OCI-LY7 (cell line): ENCODE data around the gene AAK1. TPM values are rescaled to one million over a fixed set of nuclear protein-coding genes. Genes with fewer than 3 reads are reported as not detected.

Experiments used
- BruUV-seq: library from RNA; stranded (reverse); fragments of 400-500 nt; replicated peaks from 2 replicates; lab custom pipeline; 2021; lab: Mats Ljungman, UMichigan
- CTCF ChIA-PET: fragments of 300-600 bp; sonication (Branson Sonifier 250); formaldehyde crosslinking; loops from one replicate; lab custom pipeline; 2022; ENCODE audit warnings: antibody characterized with exemption; ENCODE audit not compliant: unreplicated experiment; lab: Charles Lee
- POLR2A ChIA-PET: fragments of 300-600 bp; sonication (Branson Sonifier 250); formaldehyde crosslinking; loops from one replicate; lab custom pipeline; 2022; ENCODE audit warnings: antibody characterized with exemption; lab: Charles Lee
- DNase-seq: peaks from one replicate; pipeline ENCODE4 v3.0.0-alpha.2; 2015; ENCODE audit warnings: low spot score
- H2AFZ ChIP-seq: fragments of 200-600 bp; sonication (generic), shearing (Covaris generic); 2 replicates; pipeline ENCODE4 v1.6.1; 2014; ENCODE audit warnings: mild to moderate bottlenecking, antibody characterized with exemption, low read length, moderate library complexity
- H3K27ac ChIP-seq: fragments of 200-600 bp; sonication (generic); 2 replicates; pipeline ENCODE4 v1.5.1; 2014; ENCODE audit warnings: mixed run types, low read depth, mild to moderate bottlenecking, moderate library complexity, low read length, inconsistent platforms; ENCODE audit not compliant: poor library complexity, severe bottlenecking
- H3K36me3 ChIP-seq: fragments of 200-600 bp; sonication (generic); 2 replicates; pipeline ENCODE4 v1.6.1; 2014; ENCODE audit warnings: mild to moderate bottlenecking, antibody characterized with exemption, low read length, moderate library complexity, mixed read lengths; ENCODE audit not compliant: insufficient read depth
- H3K4me1 ChIP-seq: fragments of 200-600 bp; sonication (generic); 2 replicates; pipeline ENCODE4 v1.5.1; 2014; ENCODE audit warnings: mild to moderate bottlenecking, low read length; ENCODE audit not compliant: insufficient read depth, poor library complexity, severe bottlenecking
- H3K4me2 ChIP-seq: fragments of 200-600 bp; sonication (generic); 2 replicates; pipeline ENCODE4 v1.6.1; 2014; ENCODE audit warnings: mild to moderate bottlenecking, low read length
- H3K4me3 ChIP-seq: fragments of 200-600 bp; sonication (generic); 2 replicates; pipeline ENCODE4 v1.5.1; 2014; ENCODE audit warnings: mild to moderate bottlenecking, low read depth, low read length; ENCODE audit not compliant: poor library complexity, severe bottlenecking
- H3K79me2 ChIP-seq: fragments of 200-600 bp; sonication (generic); 2 replicates; pipeline ENCODE4 v1.6.1; 2016; ENCODE audit warnings: low read depth, mild to moderate bottlenecking, low read length, moderate library complexity, mixed read lengths; ENCODE audit not compliant: insufficient read depth
- H3K9me2 ChIP-seq: fragments of 200-600 bp; sonication (generic); 2 replicates; pipeline ENCODE4 v1.6.1; 2016; ENCODE audit warnings: mild to moderate bottlenecking, low read length, mixed read lengths; ENCODE audit not compliant: insufficient read depth
- H3K9me3 ChIP-seq: fragments of 200-600 bp; sonication (generic); 2 replicates; pipeline ENCODE4 v1.6.1; 2014; ENCODE audit warnings: mild to moderate bottlenecking, mixed run types, low read length, mixed read lengths
- H4K20me1 ChIP-seq: fragments of 200-600 bp; sonication (generic); 2 replicates; pipeline ENCODE4 v1.6.1; 2014; ENCODE audit warnings: mild to moderate bottlenecking, antibody characterized with exemption, low read length, moderate library complexity, mixed read lengths; ENCODE audit not compliant: insufficient read depth
- EZH2phosphoT487 ChIP-seq: fragments of 200-600 bp; sonication (generic); IDR thresholded peaks from 2 replicates; pipeline ENCODE4 v1.6.1; 2018; ENCODE audit warnings: low read depth, borderline replicate concordance, mild to moderate bottlenecking, mixed run types, antibody characterized with exemption, low read length, moderate library complexity, mixed read lengths
- intact Hi-C: fragments of 100-400 bp; cut with micrococcal nuclease; formaldehyde crosslinking; loops from one replicate; pipeline ENCODE4 v1.10.0; 2022; ENCODE audit not compliant: unreplicated experiment
- total RNA-seq, 2 experiments: library from RNA; depleted of rRNA in 1 of 2; stranded (reverse); fragments of >200 nt in 1 of 2; shearing (Covaris generic) in 1 of 2; gene quantifications; 2 replicates each; pipeline ENCODE4 v1.2.3, GENCODE V29; 2014 to 2022
- TF ChIP-seq, protein P1 (sequence below): fragments of 200-600 bp; sonication (generic); conservative IDR thresholded peaks from 2 replicates; pipeline ENCODE4 v1.5.1; 2014; ENCODE audit warnings: mild to moderate bottlenecking, antibody characterized with exemption, low read length, moderate library complexity, mixed read lengths

The AAK1 gene
- total RNA-seq, 2 experiments from 2014 or later, result 8.3 to 8.5 TPM

DNA sequence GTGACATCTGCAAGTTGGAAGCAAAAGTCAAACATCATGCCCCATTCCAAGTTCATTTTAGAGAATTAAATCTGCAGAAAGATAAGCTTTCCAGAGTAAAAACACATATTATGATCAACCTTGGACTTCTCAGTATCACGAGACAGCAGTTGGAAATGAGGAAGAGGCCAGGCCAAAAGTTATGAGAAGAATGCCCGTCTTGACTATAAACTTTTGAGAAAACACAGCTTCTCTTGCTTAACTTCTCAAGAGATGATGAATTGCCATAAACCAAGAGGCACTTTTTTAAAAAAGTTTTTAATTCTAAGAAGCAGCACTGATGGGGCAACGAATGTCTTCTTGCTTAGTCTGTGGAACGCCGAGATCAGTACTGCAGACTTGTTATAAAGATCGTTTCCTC, 153.7 kb downstream of the AAK1 start:
- CTCF ChIA-PET, result no interaction called here
- H3K4me1 ChIP-seq, result no peaks in the 10 kb centered on the region
- no peak overlapping the region for H3K4me3 ChIP-seq
- H4K20me1 ChIP-seq, result no peaks in the 10 kb centered on the region
- H2AFZ ChIP-seq, result no peak overlapping the region
- no peaks in the 10 kb centered on the region for H3K79me2 ChIP-seq
- no peak overlapping the region for H3K4me2 ChIP-seq
- no peaks in the 10 kb centered on the region for H3K36me3 ChIP-seq
- no peaks in the 10 kb centered on the region for H3K9me3 ChIP-seq
- H3K9me2 ChIP-seq, result no peaks in the 10 kb centered on the region
- no TSS peak for BruUV-seq
- no peak for DNase-seq
- intact Hi-C loops, result no loop called here
- no peak for TF ChIP-seq EZH2phosphoT487
- TF ChIP-seq, protein P1, sequence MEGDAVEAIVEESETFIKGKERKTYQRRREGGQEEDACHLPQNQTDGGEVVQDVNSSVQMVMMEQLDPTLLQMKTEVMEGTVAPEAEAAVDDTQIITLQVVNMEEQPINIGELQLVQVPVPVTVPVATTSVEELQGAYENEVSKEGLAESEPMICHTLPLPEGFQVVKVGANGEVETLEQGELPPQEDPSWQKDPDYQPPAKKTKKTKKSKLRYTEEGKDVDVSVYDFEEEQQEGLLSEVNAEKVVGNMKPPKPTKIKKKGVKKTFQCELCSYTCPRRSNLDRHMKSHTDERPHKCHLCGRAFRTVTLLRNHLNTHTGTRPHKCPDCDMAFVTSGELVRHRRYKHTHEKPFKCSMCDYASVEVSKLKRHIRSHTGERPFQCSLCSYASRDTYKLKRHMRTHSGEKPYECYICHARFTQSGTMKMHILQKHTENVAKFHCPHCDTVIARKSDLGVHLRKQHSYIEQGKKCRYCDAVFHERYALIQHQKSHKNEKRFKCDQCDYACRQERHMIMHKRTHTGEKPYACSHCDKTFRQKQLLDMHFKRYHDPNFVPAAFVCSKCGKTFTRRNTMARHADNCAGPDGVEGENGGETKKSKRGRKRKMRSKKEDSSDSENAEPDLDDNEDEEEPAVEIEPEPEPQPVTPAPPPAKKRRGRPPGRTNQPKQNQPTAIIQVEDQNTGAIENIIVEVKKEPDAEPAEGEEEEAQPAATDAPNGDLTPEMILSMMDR, result no peak
- POLR2A ChIA-PET, result interaction anchor here (1.0 kb wide), 1 partner anchor 11 kb away, joined by 13 read pairs; no protein-coding TSS in a partner anchor
- H3K27ac ChIP-seq, result no peak overlapping the region

DNA sequence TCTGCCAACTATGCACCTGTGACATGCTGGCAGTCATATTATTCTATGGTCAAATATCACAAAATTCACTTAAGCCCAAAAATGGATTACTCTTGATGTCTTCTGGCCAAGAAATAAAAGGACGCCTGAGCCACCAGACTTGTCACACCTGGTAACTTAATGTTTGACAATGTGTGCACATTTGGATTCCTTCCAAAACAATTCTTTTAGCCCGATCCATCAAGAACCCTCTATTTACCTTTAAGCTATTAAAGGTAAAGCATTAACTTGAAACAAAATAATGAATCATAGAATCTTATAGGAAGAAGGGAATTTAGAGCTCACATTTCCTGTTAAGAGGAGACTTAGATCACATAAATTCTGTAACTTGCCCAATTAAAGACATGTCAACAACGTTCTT, 159.8 kb downstream of the AAK1 start:
- H3K4me1 ChIP-seq, result peaks cover 10% of the 10 kb centered on the region
- no peaks in the 10 kb centered on the region for H4K20me1 ChIP-seq
- CTCF ChIA-PET, result interaction anchor here (1.0 kb wide), 1 partner anchor 46 kb away, joined by 3 read pairs; the partner anchor contains the start of gene NFU1
- no peak for DNase-seq
- intact Hi-C loops, result no loop called here
- no peaks in the 10 kb centered on the region for H3K9me3 ChIP-seq
- TF ChIP-seq, protein P1, result no peak
- TF ChIP-seq EZH2phosphoT487, result no peak
- no peaks in the 10 kb centered on the region for H3K36me3 ChIP-seq
- H3K4me3 ChIP-seq, result no peak overlapping the region
- POLR2A ChIA-PET, result no interaction called here
- no peaks in the 10 kb centered on the region for H3K9me2 ChIP-seq
- H3K27ac ChIP-seq, result no peak overlapping the region
- H3K4me2 ChIP-seq, result no peak overlapping the region
- BruUV-seq, result no TSS peak
- no peak overlapping the region for H2AFZ ChIP-seq
- no peaks in the 10 kb centered on the region for H3K79me2 ChIP-seq

DNA sequence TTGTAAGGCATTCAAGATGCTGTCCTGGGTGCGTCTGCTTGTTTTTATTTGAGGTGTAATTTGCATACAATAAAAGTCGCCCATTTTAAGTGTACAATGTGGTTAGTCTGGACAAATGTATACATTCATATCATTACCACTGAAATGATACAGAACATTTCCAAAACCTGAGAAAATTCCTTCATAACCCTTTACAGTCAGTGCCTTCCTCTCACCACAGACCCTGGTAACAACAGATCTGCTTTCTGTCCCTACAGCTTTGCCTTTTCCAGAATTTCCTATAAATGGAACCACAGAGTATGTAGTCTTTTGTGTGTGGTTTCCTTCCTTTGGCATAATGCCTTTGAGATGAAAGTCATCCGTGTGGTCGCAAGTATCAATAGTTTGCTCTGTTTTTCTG, 160.5 kb downstream of the AAK1 start:
- Histone ChIP-seq H3K79me2 (no peaks in the 10 kb centered on the region), H3K9me3 (no peaks in the 10 kb centered on the region), H3K4me1 (peaks cover 10% of the 10 kb centered on the region), H3K36me3 (no peaks in the 10 kb centered on the region), H3K4me3 (no peak overlapping the region), H4K20me1 (no peaks in the 10 kb centered on the region), H3K4me2 (no peak overlapping the region), H3K27ac (no peak overlapping the region), H3K9me2 (no peaks in the 10 kb centered on the region), H2AFZ (no peak overlapping the region)
- POLR2A ChIA-PET, result no interaction called here
- TF ChIP-seq, protein P1, result no peak
- TF ChIP-seq EZH2phosphoT487, result no peak
- CTCF ChIA-PET, result no interaction called here
- DNase-seq, result no peak
- no TSS peak for BruUV-seq
- intact Hi-C loops, result no loop called here
